H9 (cell line): Measurements from ENCODE around the gene ADRA2A. TPM values are rescaled to one million over a fixed set of nuclear protein-coding genes. Genes with fewer than 3 reads are reported as not detected.

Source experiments
- DNase-seq: peaks from one replicate; pipeline ENCODE4 v3.0.0-alpha.2; 2017
- H2AFZ ChIP-seq: one replicate; pipeline ENCODE4 v1.6.1; 2013; ENCODE audit warnings: mild to moderate bottlenecking, low read length, control low read depth, moderate library complexity
- H2AK5ac ChIP-seq: 2 replicates; pipeline ENCODE4 v1.6.1; 2013; ENCODE audit warnings: low read length, control low read depth, mixed read lengths; ENCODE audit not compliant: insufficient read length
- H2BK120ac ChIP-seq: one replicate; pipeline ENCODE4 v1.6.1; 2013; ENCODE audit warnings: low read depth, mild to moderate bottlenecking, low read length, control low read depth, inconsistent platforms; ENCODE audit not compliant: poor library complexity, severe bottlenecking
- H2BK12ac ChIP-seq: 2 replicates; pipeline ENCODE4 v1.6.1; 2013; ENCODE audit warnings: low read length, control low read depth, mixed read lengths, low read depth; ENCODE audit not compliant: insufficient read length
- H2BK15ac ChIP-seq: 2 replicates; pipeline ENCODE4 v1.6.1; 2013; ENCODE audit warnings: low read depth, low read length, control low read depth
- H2BK20ac ChIP-seq: one replicate; pipeline ENCODE4 v1.6.1; 2013; ENCODE audit warnings: low read depth, mild to moderate bottlenecking, low read length, control low read depth, inconsistent platforms; ENCODE audit not compliant: poor library complexity, severe bottlenecking
- H2BK5ac ChIP-seq: 2 replicates; pipeline ENCODE4 v1.6.1; 2013; ENCODE audit warnings: low read length, control low read depth, mixed read lengths; ENCODE audit not compliant: insufficient read length
- H3K14ac ChIP-seq: 2 replicates; pipeline ENCODE4 v1.6.1; 2013; ENCODE audit warnings: low read length, control low read depth; ENCODE audit not compliant: insufficient read depth
- H3K18ac ChIP-seq: 2 replicates; pipeline ENCODE4 v1.6.1; 2013; ENCODE audit warnings: low read depth, mild to moderate bottlenecking, mixed read lengths, low read length, control low read depth; ENCODE audit not compliant: insufficient read length
- H3K23ac ChIP-seq: 2 replicates; pipeline ENCODE4 v1.6.1; 2013; ENCODE audit warnings: low read length, control low read depth, mixed read lengths, low read depth; ENCODE audit not compliant: insufficient read length
- H3K23me2 ChIP-seq: 2 replicates; pipeline ENCODE4 v1.6.1; 2013; ENCODE audit warnings: low read depth, mild to moderate bottlenecking, mixed read lengths, low read length, control low read depth; ENCODE audit not compliant: insufficient read length, poor library complexity, severe bottlenecking
- H3K27ac ChIP-seq: 2 replicates; pipeline ENCODE4 v1.5.1; 2013; ENCODE audit warnings: low read length, control low read depth, mixed read lengths, low read depth; ENCODE audit not compliant: insufficient read length
- H3K27me3 ChIP-seq: 2 replicates; pipeline ENCODE4 v1.6.1; 2013; ENCODE audit warnings: low read length, control low read depth, inconsistent platforms; ENCODE audit not compliant: insufficient read depth
- H3K4ac ChIP-seq: 2 replicates; pipeline ENCODE4 v1.6.1; 2013; ENCODE audit warnings: low read depth, mild to moderate bottlenecking, control low read depth, inconsistent platforms, low read length, moderate library complexity
- H3K4me1 ChIP-seq: 2 replicates; pipeline ENCODE4 v1.6.1; 2013; ENCODE audit warnings: low read length, control low read depth, inconsistent platforms; ENCODE audit not compliant: insufficient read depth
- H3K4me2 ChIP-seq: 2 replicates; pipeline ENCODE4 v1.6.1; 2013; ENCODE audit warnings: low read length, control low read depth, mixed read lengths; ENCODE audit not compliant: insufficient read length, insufficient read depth
- H3K56ac ChIP-seq: 2 replicates; pipeline ENCODE4 v1.6.1; 2013; ENCODE audit warnings: low read depth, mild to moderate bottlenecking, mixed read lengths, low read length, control low read depth; ENCODE audit not compliant: insufficient read length
- H3K79me1 ChIP-seq: 2 replicates; pipeline ENCODE4 v1.6.1; 2013; ENCODE audit warnings: low read depth, mild to moderate bottlenecking, moderate library complexity, low read length, control low read depth, inconsistent platforms; ENCODE audit not compliant: insufficient read depth, poor library complexity, severe bottlenecking
- H3K79me2 ChIP-seq: 2 replicates; pipeline ENCODE4 v1.6.1; 2013; ENCODE audit warnings: low read length, control low read depth, inconsistent platforms; ENCODE audit not compliant: insufficient read depth
- H3K9ac ChIP-seq: 2 replicates; pipeline ENCODE4 v1.6.1; 2013; ENCODE audit warnings: low read length, control low read depth, mixed read lengths; ENCODE audit not compliant: insufficient read length; ENCODE audit errors: extremely low read depth
- H3K9me3 ChIP-seq: one replicate; pipeline ENCODE4 v1.6.1; 2013; ENCODE audit warnings: low read depth, low read length, inconsistent platforms; ENCODE audit not compliant: control insufficient read depth
- H3T11ph ChIP-seq: one replicate; pipeline ENCODE4 v1.6.1; 2013; ENCODE audit warnings: mild to moderate bottlenecking, low read length, control low read depth, inconsistent platforms
- H4K20me1 ChIP-seq: one replicate; pipeline ENCODE4 v1.6.1; 2013; ENCODE audit not compliant: control insufficient read depth, insufficient read length, insufficient read depth
- H4K5ac ChIP-seq: 2 replicates; pipeline ENCODE4 v1.6.1; 2013; ENCODE audit warnings: low read depth, mild to moderate bottlenecking, mixed read lengths, low read length, control low read depth; ENCODE audit not compliant: insufficient read length
- H4K8ac ChIP-seq: replicated peaks from 2 replicates; pipeline ENCODE4 v1.6.1; 2013; ENCODE audit warnings: low read length, control low read depth, mixed read lengths, low read depth; ENCODE audit not compliant: insufficient read length
- H4K91ac ChIP-seq: 2 replicates; pipeline ENCODE4 v1.6.1; 2013; ENCODE audit warnings: low read depth, mild to moderate bottlenecking, moderate library complexity, mixed read lengths, low read length, control low read depth; ENCODE audit not compliant: insufficient read length
- H3K27ac Mint-ChIP-seq, 3 experiments: 2 replicates in 2 of 3; 3 replicates in 1 of 3; pipeline ENCODE4 v1.8.0; 2020 to 2021; ENCODE audit warnings: mixed read lengths in 3 of 3, mild to moderate bottlenecking in 1 of 3, moderate library complexity in 1 of 3
- H3K27me3 Mint-ChIP-seq: 2 replicates; pipeline ENCODE4 v1.8.0; 2021; ENCODE audit warnings: low read depth, mild to moderate bottlenecking, moderate library complexity, mixed read lengths
- H3K36me3 Mint-ChIP-seq, 3 experiments: 2 replicates in 2 of 3; 3 replicates in 1 of 3; pipeline ENCODE4 v1.8.0; 2020 to 2021; ENCODE audit warnings: low read depth in 3 of 3, mixed read lengths in 3 of 3; ENCODE audit not compliant: insufficient read depth in 1 of 3
- H3K4me1 Mint-ChIP-seq, 2 experiments: 2 replicates each; pipeline ENCODE4 v1.8.0; 2020; ENCODE audit warnings: mixed read lengths in 2 of 2
- H3K4me3 Mint-ChIP-seq, 2 experiments: 2 replicates in 1 of 2; 3 replicates in 1 of 2; pipeline ENCODE4 v1.8.0; 2020 to 2021; ENCODE audit warnings: mild to moderate bottlenecking in 2 of 2, mixed read lengths in 2 of 2, moderate library complexity in 1 of 2
- H3K9me3 Mint-ChIP-seq, 2 experiments: 2 replicates in 1 of 2; 3 replicates in 1 of 2; pipeline ENCODE4 v1.8.0; 2020; ENCODE audit warnings: mild to moderate bottlenecking in 2 of 2, mixed read lengths in 2 of 2, moderate library complexity in 1 of 2
- WGBS: extraction: QIAGEN DNeasy Blood & Tissue Kit; methylation state at CpG from one replicate; pipeline ENCODE4 v1.1.7; 2013; ENCODE audit warnings: missing lambda C conversion rate, low lambda C conversion rate, mixed read lengths; ENCODE audit not compliant: insufficient read length; ENCODE audit errors: extremely low coverage; 5-methylcytosine and 5-hydroxymethylcytosine counted together
- total RNA-seq: library from RNA; stranded (reverse); gene quantifications from 2 replicates; pipeline ENCODE4 v1.2.1, GENCODE V29; 2021
- TF ChIP-seq, protein P1 (sequence below): fragments of 200-600 bp; sonication (generic); conservative IDR thresholded peaks from 3 replicates; pipeline ENCODE4 v1.8.0; 2021; ENCODE audit warnings: antibody characterized with exemption, mild to moderate bottlenecking

Gene ADRA2A
- total RNA-seq, 1 experiment from 2014 or later, result 1.4 TPM

DNA sequence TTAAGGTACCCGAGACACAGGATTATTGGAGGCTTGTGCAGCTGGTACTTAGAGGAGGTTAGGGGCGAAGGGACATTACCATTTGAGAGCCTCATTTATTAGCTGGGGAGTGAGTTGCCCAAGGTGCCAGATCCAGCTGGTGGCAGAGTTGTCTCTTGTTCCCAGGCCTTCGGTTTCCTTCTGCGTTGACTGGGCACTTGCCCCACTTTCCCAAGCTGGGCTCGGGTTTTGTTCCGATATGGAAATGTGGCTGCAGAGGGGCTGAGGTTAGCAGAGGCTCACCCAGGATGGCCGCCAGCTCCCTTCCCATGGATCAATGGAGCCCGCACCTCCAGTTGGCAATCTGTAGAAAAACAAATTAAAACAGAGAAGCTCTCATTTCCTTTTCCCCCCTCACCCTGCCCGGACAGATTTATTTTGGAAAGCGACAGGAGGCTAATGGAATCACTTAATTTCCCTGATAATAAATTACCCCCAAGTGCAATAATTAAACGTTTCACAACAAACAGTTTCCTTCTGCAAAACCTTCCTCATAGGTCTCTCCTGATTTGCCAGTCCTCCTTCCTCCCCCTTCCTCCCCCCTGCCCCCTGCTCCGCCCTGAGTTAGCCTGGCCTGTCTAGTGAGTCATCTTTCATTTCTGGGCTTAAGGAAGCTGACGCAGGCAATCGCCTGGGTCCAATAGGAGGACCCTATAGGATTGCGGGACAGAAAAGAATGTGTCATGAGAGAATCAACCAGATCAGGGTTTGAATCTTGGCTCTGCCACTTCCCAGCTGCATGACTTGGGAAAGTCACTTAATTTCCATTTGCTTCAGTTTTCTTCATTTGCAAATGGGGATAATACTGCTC lies 51.7 kb downstream of the ADRA2A start:
- Histone ChIP-seq H3K27me3 (no peaks in the 10 kb centered on the region), H3K27ac (no peak overlapping the region), H2BK15ac (no peak overlapping the region; the same call in 1 of the 2 replicates), H3K18ac (peak overlapping the region; percentile 23), H3K4me2 (no peak overlapping the region), H2AFZ (no peak overlapping the region), H3K23me2 (no peaks in the 10 kb centered on the region), H3T11ph (no peak overlapping the region), H3K14ac (no peak overlapping the region), H2AK5ac (no peak overlapping the region), H4K91ac (no peak overlapping the region), H4K20me1 (no peaks in the 10 kb centered on the region), H3K23ac (no peak overlapping the region), H3K4me1 (peaks cover 2% of the 10 kb centered on the region), H3K79me1 (no peaks in the 10 kb centered on the region), H3K79me2 (no peaks in the 10 kb centered on the region), H3K56ac (no peak overlapping the region), H2BK120ac (no peak overlapping the region), H3K9me3 (no peaks in the 10 kb centered on the region), H2BK5ac (no peak overlapping the region), H4K5ac (no peak overlapping the region), H3K4ac (no peak overlapping the region), H4K8ac (no peak overlapping the region), H2BK20ac (no peak overlapping the region), H3K9ac (no peak overlapping the region), H2BK12ac (no peak overlapping the region)
- TF ChIP-seq, protein P1, sequence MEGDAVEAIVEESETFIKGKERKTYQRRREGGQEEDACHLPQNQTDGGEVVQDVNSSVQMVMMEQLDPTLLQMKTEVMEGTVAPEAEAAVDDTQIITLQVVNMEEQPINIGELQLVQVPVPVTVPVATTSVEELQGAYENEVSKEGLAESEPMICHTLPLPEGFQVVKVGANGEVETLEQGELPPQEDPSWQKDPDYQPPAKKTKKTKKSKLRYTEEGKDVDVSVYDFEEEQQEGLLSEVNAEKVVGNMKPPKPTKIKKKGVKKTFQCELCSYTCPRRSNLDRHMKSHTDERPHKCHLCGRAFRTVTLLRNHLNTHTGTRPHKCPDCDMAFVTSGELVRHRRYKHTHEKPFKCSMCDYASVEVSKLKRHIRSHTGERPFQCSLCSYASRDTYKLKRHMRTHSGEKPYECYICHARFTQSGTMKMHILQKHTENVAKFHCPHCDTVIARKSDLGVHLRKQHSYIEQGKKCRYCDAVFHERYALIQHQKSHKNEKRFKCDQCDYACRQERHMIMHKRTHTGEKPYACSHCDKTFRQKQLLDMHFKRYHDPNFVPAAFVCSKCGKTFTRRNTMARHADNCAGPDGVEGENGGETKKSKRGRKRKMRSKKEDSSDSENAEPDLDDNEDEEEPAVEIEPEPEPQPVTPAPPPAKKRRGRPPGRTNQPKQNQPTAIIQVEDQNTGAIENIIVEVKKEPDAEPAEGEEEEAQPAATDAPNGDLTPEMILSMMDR, result no peak
- Mint-ChIP-seq H3K36me3 (peaks cover 0 to 12% (median 3%) of the 10 kb centered on the region in 3 experiments; a peak in 4 of 7 replicates), H3K27me3 (no peaks in the 10 kb centered on the region; the same call in 1 of the 2 replicates), H3K27ac (0 out of 7 replicates have a peak overlapping the region, but pooled peaks of 2 of the 3 experiments have one; percentile 11 to 70), H3K4me1 (peaks cover 43 to 51% of the 10 kb centered on the region in 2 experiments), H3K9me3 (peaks cover 3 to 12% of the 10 kb centered on the region in 2 experiments; a peak in 4 of 5 replicates), H3K4me3 (no peak overlapping the region; a peak in 1 of 5 replicates)
- DNase-seq, result peak; percentile 52
- WGBS, result no CpG with 5 or more reads among the region's 15 CpGs
